HG03025 (cell line): ENCODE data around the gene SGIP1.
"Not testable (repeated sequence)": the region's sequence is repeated elsewhere in the genome, so short reads cannot be mapped to it uniquely, and the experiment has no call there.

ENCODE experiments used
- ATAC-seq: cut with Tn5 transposase; IDR thresholded peaks from one replicate; pipeline ENCODE4 v1.9.1; 2021; ENCODE audit warnings: mild to moderate bottlenecking, moderate library complexity; ENCODE audit not compliant: unreplicated experiment, low FRiP score

The SGIP1 gene

DNA sequence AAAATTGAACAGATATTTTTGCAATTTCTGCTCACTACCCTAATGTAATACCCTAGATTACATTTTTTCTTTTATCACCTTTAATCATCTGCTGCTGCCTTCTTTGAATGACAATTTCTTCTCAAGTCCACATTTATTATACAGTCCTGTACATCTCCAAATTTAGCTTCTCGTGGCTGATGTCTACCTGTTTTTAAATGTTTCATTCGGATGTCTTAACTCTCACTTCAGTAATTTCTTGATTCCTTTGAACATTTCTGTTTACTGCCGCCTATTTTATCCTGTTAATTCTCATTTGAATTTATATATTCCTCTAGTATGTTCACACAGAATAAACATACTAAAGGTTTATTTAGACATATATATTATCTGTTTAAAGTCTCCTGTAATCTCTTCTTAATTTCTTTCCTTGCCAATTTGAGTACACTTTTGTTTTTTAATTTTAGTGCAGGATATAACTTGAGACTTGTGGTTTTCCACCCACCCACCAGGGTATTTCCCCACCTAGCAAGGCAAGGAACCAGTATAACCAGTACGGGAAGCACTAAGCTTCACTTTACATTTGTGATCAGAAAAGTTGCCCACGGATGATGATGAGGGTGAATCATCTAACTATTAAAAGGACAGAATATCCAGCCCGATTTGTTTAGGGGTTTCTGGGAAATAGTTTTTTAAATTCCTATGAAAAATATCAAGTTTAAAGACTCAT lies 254.4 kb downstream of the SGIP1 start:
- ATAC-seq = peak; percentile 63

DNA sequence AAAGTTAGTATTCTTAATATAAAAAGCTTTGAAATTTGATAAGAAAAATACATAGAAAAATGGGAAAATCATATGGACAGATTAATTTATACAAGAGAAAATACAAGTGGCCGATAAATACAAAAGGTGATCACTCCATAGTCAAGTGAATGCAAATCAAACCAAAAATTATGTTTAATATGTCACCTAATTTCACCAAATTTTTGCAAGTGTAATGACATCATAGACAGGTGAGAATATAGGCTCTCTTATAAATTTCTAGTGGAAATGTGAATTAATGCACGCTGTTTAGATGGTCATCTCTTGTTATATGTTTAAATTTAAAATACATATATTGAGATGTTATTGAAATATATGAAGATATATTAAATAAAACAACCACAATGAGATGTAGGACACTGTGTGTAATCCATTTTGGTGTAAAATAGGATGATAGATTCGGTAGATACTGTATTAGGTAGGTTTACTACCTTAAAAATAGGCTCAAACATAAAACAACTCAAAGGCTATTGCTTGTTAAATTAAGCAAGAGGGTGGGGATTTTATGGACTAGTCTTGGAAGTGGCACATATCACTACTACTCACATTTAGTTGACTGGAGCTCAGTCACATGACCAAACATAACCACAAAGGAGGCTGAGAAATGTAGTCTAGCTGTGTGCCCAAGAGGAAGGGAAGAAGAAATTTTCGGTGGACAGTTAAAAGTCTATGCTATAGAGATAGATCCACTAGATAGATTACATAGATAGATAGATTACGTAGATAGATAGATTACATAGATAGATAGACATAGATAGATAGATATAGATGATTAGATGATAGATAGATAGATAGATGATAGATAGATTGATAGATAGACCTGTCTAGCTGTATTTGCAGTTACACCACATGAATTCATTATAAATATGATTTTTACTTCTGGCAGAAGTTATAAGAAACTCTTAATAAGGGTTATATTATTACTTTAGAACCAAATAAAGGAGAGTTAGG lies 258.0 kb downstream of the SGIP1 start:
- ATAC-seq = no peak

DNA sequence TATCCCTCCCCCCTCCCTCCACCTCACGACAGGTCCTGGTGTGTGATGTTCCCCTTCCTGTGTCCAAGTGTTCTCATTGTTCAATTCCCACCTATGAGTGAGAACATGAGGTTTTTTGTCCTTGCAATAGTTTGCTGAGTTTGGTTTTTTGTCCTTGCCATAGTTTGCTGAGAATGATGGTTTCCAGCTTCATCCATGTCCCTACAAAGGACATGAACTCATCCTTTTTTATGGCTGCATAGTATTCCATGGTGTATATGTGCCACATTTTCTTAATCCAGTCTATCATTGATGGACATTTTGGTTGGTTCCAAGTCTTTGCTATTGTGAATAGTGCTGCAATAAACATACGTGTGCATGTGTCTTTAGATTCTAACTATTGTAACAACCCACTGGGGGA lies 261.9 kb downstream of the SGIP1 start:
- ATAC-seq = not testable (repeated sequence)
